Endothelial cell of umbilical vein (primary cell): ENCODE measurements around the gene TIMM10B. TPM values are rescaled to one million over a fixed set of nuclear protein-coding genes. Genes with fewer than 3 reads are reported as not detected.

Experiments
- BruUV-seq: library from RNA; stranded (reverse); fragments of 400-500 nt; replicated peaks from 2 replicates; lab custom pipeline; 2021; lab: Mats Ljungman, UMichigan
- CTCF ChIA-PET: fragments of 300-600, 350-600 bp; sonication (Branson Sonifier 250); formaldehyde crosslinking; loops from one replicate; lab custom pipeline; 2021; ENCODE audit warnings: antibody characterized with exemption, inconsistent platforms; lab: Charles Lee
- POLR2A ChIA-PET: fragments of 300-600, 350-600 bp; sonication (Branson Sonifier 250); formaldehyde crosslinking; loops from one replicate; lab custom pipeline; 2021; ENCODE audit warnings: antibody characterized with exemption, inconsistent platforms; lab: Charles Lee
- DNase-seq: peaks from one replicate; pipeline ENCODE4 v3.0.0-alpha.2; 2011; ENCODE audit warnings: low read depth, low spot score
- FAIRE-seq: peaks from 2 replicates; lab custom pipeline; 2011; peaks lifted over from hg19 to GRCh38; lab: Jason Lieb, UNC
- H2AFZ ChIP-seq: 2 replicates; pipeline ENCODE4 v1.6.0; 2012; ENCODE audit warnings: low read depth, low read length, control low read depth, inconsistent platforms
- H3K27ac ChIP-seq: 2 replicates; pipeline ENCODE4 v1.5.1; 2011; ENCODE audit warnings: low read depth, mild to moderate bottlenecking, control low read depth, low read length, moderate library complexity; ENCODE audit not compliant: insufficient read depth
- H3K27me3 ChIP-seq, 2 experiments: 2 replicates each; pipeline versions ENCODE4 v1.6.0 to v1.6.1; 2011; ENCODE audit warnings: low read length in 2 of 2, mixed read lengths in 1 of 2; ENCODE audit not compliant: control insufficient read depth in 2 of 2, insufficient read depth in 2 of 2
- H3K36me3 ChIP-seq, 2 experiments: 2 replicates in 1 of 2; 3 replicates in 1 of 2; pipeline ENCODE4 v1.5.1; 2011; ENCODE audit warnings: low read length in 2 of 2, mild to moderate bottlenecking in 1 of 2, moderate library complexity in 1 of 2; ENCODE audit not compliant: control insufficient read depth in 2 of 2, insufficient read depth in 2 of 2; ENCODE audit errors: extremely low read depth in 1 of 2
- H3K4me1 ChIP-seq: 3 replicates; pipeline ENCODE4 v1.5.1; 2011; ENCODE audit warnings: mild to moderate bottlenecking, low read length; ENCODE audit not compliant: control insufficient read depth, insufficient read depth; ENCODE audit errors: extremely low read depth
- H3K4me2 ChIP-seq: 2 replicates; pipeline ENCODE4 v1.6.1; 2011; ENCODE audit warnings: low read length, control low read depth, mixed read lengths; ENCODE audit not compliant: insufficient read depth
- H3K4me3 ChIP-seq, 3 experiments: fragments of 200-600 bp in 1 of 3; sonication (generic), shearing (Covaris generic) in 1 of 3; replicated peaks in 1 of 3; 2 replicates each; pipeline ENCODE4 v1.5.1; 2011 to 2016; ENCODE audit warnings: control low read depth in 3 of 3, low read length in 3 of 3, mild to moderate bottlenecking in 2 of 3, inconsistent platforms in 1 of 3, low read depth in 1 of 3, moderate library complexity in 1 of 3; ENCODE audit not compliant: insufficient read depth in 1 of 3
- H3K79me2 ChIP-seq: 2 replicates; pipeline ENCODE4 v1.6.0; 2012; ENCODE audit warnings: low read length, inconsistent platforms; ENCODE audit not compliant: control insufficient read depth, insufficient read depth
- H3K9ac ChIP-seq: replicated peaks from 2 replicates; pipeline ENCODE3; 2011; ENCODE audit warnings: low read length, control low read depth; ENCODE audit not compliant: insufficient read depth; ENCODE audit errors: extremely low read depth
- H3K9me1 ChIP-seq: replicated peaks from 3 replicates; pipeline ENCODE4 v1.6.0; 2011; ENCODE audit warnings: mild to moderate bottlenecking, low read length; ENCODE audit not compliant: control insufficient read depth, insufficient read depth; ENCODE audit errors: extremely low read depth
- H3K9me3 ChIP-seq: replicated peaks from 2 replicates; pipeline ENCODE4 v1.5.1; 2012; ENCODE audit warnings: low read length, inconsistent platforms; ENCODE audit not compliant: control insufficient read depth, insufficient read depth
- H4K20me1 ChIP-seq: replicated peaks from 2 replicates; pipeline ENCODE3; 2011; ENCODE audit warnings: mild to moderate bottlenecking, low read length; ENCODE audit not compliant: control insufficient read depth, insufficient read depth; ENCODE audit errors: extremely low read depth
- CTCF ChIP-seq, 2 donors: IDR thresholded peaks; 1 replicate in 1 of 2; 2 replicates in 1 of 2; pipeline ENCODE4 v1.5.1; 2011; ENCODE audit warnings: low read length in 2 of 2, mild to moderate bottlenecking in 2 of 2, moderate library complexity in 2 of 2, control low read depth in 1 of 2, inconsistent platforms in 1 of 2, low read depth in 1 of 2; ENCODE audit not compliant: insufficient read depth in 1 of 2; ENCODE audit errors: extremely low read depth in 1 of 2
- EZH2 ChIP-seq: IDR thresholded peaks from 2 replicates; pipeline ENCODE4 v1.6.1; 2012; ENCODE audit warnings: borderline replicate concordance, low read depth, mild to moderate bottlenecking, moderate library complexity, low read length, inconsistent platforms; ENCODE audit not compliant: severe bottlenecking
- FOS ChIP-seq: IDR thresholded peaks from 2 replicates; pipeline ENCODE4 v1.6.1; 2011; ENCODE audit warnings: mild to moderate bottlenecking, low read length, moderate library complexity, borderline replicate concordance; ENCODE audit not compliant: insufficient read depth
- GATA2 ChIP-seq: IDR thresholded peaks from 2 replicates; pipeline ENCODE4 v1.7.0; 2011; ENCODE audit warnings: low read depth, mild to moderate bottlenecking, moderate library complexity, mixed read lengths, low read length; ENCODE audit not compliant: insufficient read length, insufficient read depth
- JUN ChIP-seq: IDR thresholded peaks from 2 replicates; pipeline ENCODE4 v1.6.1; 2011; ENCODE audit warnings: borderline replicate concordance, low read depth; ENCODE audit not compliant: insufficient read length, insufficient read depth
- MAX ChIP-seq: IDR thresholded peaks from 2 replicates; pipeline ENCODE4 v1.6.1; 2011; ENCODE audit not compliant: insufficient read depth, insufficient read length
- MYC ChIP-seq: IDR thresholded peaks from one replicate; pipeline ENCODE4 v1.6.1; 2011; ENCODE audit warnings: mild to moderate bottlenecking, low read depth, low read length
- POLR2A ChIP-seq: IDR thresholded peaks from 2 replicates; pipeline ENCODE4 v1.6.1; 2012; ENCODE audit warnings: low read depth, mild to moderate bottlenecking, control low read depth, low read length
- POLR2AphosphoS5 ChIP-seq: IDR thresholded peaks from 2 replicates; pipeline ENCODE4 v1.6.1; 2012; ENCODE audit warnings: low read depth, mild to moderate bottlenecking, control low read depth, low read length, moderate library complexity; ENCODE audit not compliant: insufficient read depth
- dilution Hi-C: fragments of 300-500 bp; cut with MboI; formaldehyde crosslinking; loops from one replicate; pipeline ENCODE4 v1.15.0; 2019; ENCODE audit warnings: low sequenced_read_pairs; ENCODE audit not compliant: extremely low pct_ligation_motif_present
- intact Hi-C: fragments of 100-400 bp; cut with micrococcal nuclease; formaldehyde crosslinking; loops from one replicate; pipeline ENCODE4 v1.10.0; 2022
- polyA plus RNA-seq, 4 experiments: library from polyadenylated mRNA; depleted of rRNA in 3 of 4; stranded (reverse) in 3 of 4; unstranded in 1 of 4; fragments of >200 nt; gene quantifications; 2 replicates each; pipeline versions ENCODE4 v1.2.1 to v1.2.3, GENCODE V29; 2011 to 2012; ENCODE audit warnings: missing spikeins in 1 of 4
- total RNA-seq: library from RNA; stranded (reverse); gene quantifications from 2 replicates; pipeline ENCODE4 v1.2.3, GENCODE V29; 2021

TIMM10B gene
- total and polyA plus RNA-seq, 2 donors (not counting 3 experiments of a cell fraction or from before 2014, with no cell fraction given), result 31.3 to 36.5 TPM

GRCh38 chr11:6437423-6437822, 43.9 kb upstream of the TIMM10B start:
- ChIA-PET POLR2A (no interaction called here), CTCF (interaction anchor here (0.8 to 9.9 kb wide), 9 partner anchors 8 to 69 kb away, joined by 3 to 638 read pairs (median 19); partner anchors contain the start of gene APBB1)
- no peaks in the 10 kb centered on the region for H4K20me1 ChIP-seq
- dilution Hi-C loops, result no loop called here
- H2AFZ ChIP-seq, result no peak overlapping the region
- no peaks in the 10 kb centered on the region for H3K36me3 ChIP-seq
- H3K27me3 ChIP-seq, result no peaks in the 10 kb centered on the region
- no TSS peak for BruUV-seq
- H3K4me1 ChIP-seq, result no peaks in the 10 kb centered on the region
- intact Hi-C loops, result no loop called here
- H3K4me2 ChIP-seq, result no peak overlapping the region
- FAIRE-seq (no peak), DNase-seq (no peak)
- no peaks in the 10 kb centered on the region for H3K9me3 ChIP-seq
- H3K9ac ChIP-seq, result no peak overlapping the region
- no peak overlapping the region for H3K4me3 ChIP-seq
- no peaks in the 10 kb centered on the region for H3K9me1 ChIP-seq
- H3K79me2 ChIP-seq, result no peaks in the 10 kb centered on the region
- no peak overlapping the region for H3K27ac ChIP-seq
- no peak for TF ChIP-seq EZH2

- Histone ChIP-seq H3K9me1 (no peaks in the 10 kb centered on the region), H3K36me3 (no peaks in the 10 kb centered on the region), H3K27ac (no peak overlapping the region), H3K4me1 (no peaks in the 10 kb centered on the region), H3K9ac (no peak overlapping the region), H2AFZ (no peak overlapping the region), H3K9me3 (no peaks in the 10 kb centered on the region), H3K79me2 (no peaks in the 10 kb centered on the region), H3K4me3 (no peak overlapping the region), H4K20me1 (no peaks in the 10 kb centered on the region), H3K4me2 (no peak overlapping the region), H3K27me3 (no peaks in the 10 kb centered on the region)
- ChIA-PET POLR2A (no interaction called here), CTCF (interaction anchor here (0.8 to 9.9 kb wide), 20 partner anchors 8 to 319 kb away, joined by 3 to 638 read pairs (median 9); partner anchors contain the start of genes APBB1, ARFIP2, DNHD1 and TIMM10B)
- FAIRE-seq (no peak), DNase-seq (no peak)
- no TSS peak for BruUV-seq
- no peak for TF ChIP-seq JUN
- TF ChIP-seq MAX, result no peak
- no peak for TF ChIP-seq EZH2
- no peak for TF ChIP-seq POLR2AphosphoS5
- no peak for TF ChIP-seq FOS
- no peak for TF ChIP-seq POLR2A
- TF ChIP-seq MYC, result no peak
- no peak for TF ChIP-seq GATA2
- TF ChIP-seq CTCF (IDR thresholded peaks at IDR 0.05; ENCODE audit: extremely low read depth in 1 of 2, insufficient read depth in 1 of 2, low read depth in 1 of 2, low read length in 2 of 2), result no peak
- intact Hi-C loops (loop anchor here (2.0 kb wide), 1 partner anchor 319 kb away; no protein-coding TSS in a partner anchor), dilution Hi-C loops (no loop called here)
Observed at GRCh38 chr11:6437993-6438392, 43.3 kb upstream of the TIMM10B start.
